GM18867 (cell line): Measurements from ENCODE around the gene ZNRD2.

Experiments used
- ATAC-seq: cut with Tn5 transposase; IDR thresholded peaks from one replicate; pipeline ENCODE4 v1.9.1; 2021; ENCODE audit warnings: mild to moderate bottlenecking, moderate library complexity; ENCODE audit not compliant: unreplicated experiment

ZNRD2 gene

GRCh38 chr11:65621460-65621859, 51.2 kb downstream of the ZNRD2 start:
- ATAC-seq: no peak
